HG03103 (cell line): ENCODE measurements around the gene ZKSCAN7.
"Not testable (repeated sequence)": the region's sequence is repeated elsewhere in the genome, so short reads cannot be mapped to it uniquely, and the experiment has no call there.

ENCODE experiments used
- ATAC-seq: cut with Tn5 transposase; IDR thresholded peaks from one replicate; pipeline ENCODE4 v1.9.1; 2021; ENCODE audit warnings: low read depth; ENCODE audit not compliant: unreplicated experiment

The ZKSCAN7 gene

DNA sequence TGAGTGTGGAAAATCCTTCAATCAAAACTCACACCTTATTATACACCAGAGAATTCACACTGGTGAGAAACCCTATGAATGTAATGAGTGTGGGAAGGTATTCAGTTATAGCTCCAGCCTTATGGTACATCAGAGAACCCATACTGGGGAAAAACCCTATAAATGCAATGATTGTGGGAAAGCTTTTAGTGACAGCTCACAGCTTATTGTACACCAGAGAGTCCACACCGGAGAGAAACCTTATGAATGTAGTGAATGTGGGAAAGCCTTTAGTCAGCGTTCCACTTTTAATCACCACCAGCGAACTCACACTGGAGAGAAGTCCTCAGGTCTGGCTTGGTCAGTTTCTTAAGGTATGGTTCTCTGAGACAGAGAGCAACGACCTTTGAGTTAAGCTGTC, 16.0 kb downstream of the ZKSCAN7 start:
- no peak for ATAC-seq

GRCh38 chr3:44576613-44577012, 21.6 kb downstream of the ZKSCAN7 start:
- ATAC-seq, result no peak

- not testable (repeated sequence) for ATAC-seq
Observed at GRCh38 chr3:44577354-44577952, 22.5 kb downstream of the ZKSCAN7 start.

- ATAC-seq, result not testable (repeated sequence)
Observed at GRCh38 chr3:44578316-44578715, 23.3 kb downstream of the ZKSCAN7 start.

- ATAC-seq, result not testable (repeated sequence)
Observed at GRCh38 chr3:44578924-44579515, 24.0 kb downstream of the ZKSCAN7 start.

DNA sequence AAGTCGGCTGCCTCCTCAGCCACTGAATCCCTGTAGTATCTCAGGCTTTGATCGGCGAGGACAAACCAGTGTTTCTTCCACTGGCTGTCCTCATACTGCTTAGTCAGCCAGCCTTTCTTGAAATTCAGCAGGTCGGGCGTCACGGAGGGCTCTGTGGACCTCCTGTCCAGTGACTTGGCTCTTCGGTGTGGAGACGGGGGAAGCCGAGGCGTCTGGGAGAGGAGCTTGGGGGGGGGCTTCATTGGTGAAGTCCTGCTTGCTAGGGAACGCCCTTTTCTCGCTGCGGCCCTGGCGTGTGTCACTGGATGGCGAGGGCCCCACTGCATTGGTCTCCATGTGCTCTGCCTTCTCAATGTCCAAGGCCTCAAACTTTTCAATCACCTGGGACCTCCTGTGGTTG, 24.8 kb downstream of the ZKSCAN7 start:
- not testable (repeated sequence) for ATAC-seq

- not testable (repeated sequence) for ATAC-seq
Observed at GRCh38 chr3:44580971-44581370, 26.0 kb downstream of the ZKSCAN7 start.

DNA sequence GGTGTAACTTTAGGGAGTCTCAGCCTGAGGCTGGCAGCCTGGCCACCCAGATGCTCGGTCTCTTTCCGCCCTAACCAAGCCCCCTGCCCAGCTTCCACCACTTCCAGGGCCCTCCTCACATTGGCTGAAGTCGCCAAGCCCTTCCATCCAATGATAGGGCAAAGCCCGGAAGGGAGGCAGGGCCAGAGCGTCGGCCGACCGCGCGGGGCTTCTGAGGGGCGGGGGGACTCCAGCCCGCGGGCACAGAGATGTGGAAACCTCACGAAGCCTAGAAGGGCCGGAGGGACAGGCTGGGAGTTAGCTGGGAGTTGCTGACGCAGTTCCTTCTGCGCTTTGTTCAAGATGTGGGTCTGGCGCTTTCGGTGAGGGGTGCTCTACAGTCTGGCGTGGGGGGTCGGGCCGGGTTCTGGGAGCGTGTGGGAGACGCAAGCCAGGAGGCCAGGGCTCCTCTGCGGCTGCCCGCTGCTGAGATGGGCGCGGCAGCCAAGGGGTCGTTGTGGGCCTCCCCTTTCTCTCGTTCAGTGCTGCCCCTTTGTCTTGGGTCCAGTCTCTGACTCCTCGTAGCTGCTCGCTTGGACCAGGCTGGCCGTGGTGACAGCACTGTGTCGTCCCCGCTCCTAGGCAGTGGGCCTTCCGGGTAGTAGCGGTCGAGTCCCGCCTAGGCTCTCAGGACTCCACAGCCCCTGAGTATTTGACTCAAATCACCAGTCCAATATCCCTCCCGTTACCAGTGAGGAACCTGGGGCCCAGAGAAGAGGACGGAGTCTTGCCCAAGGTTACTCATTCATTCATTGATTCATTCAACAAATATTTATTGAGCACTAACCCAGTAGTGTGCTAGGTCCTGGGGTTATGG, 29.9 kb downstream of the ZKSCAN7 start, which contains the start of gene ZNF660:
Gene ZNF660, plus strand, starts transcription at position 319 of the 856 bp plus-strand sequence. CDS start 9,230 bp downstream, outside the sequence.
- ATAC-seq, result peak; percentile 73

- ATAC-seq, result no peak
Observed at GRCh38 chr3:44596621-44597020, 41.6 kb downstream of the ZKSCAN7 start.

DNA sequence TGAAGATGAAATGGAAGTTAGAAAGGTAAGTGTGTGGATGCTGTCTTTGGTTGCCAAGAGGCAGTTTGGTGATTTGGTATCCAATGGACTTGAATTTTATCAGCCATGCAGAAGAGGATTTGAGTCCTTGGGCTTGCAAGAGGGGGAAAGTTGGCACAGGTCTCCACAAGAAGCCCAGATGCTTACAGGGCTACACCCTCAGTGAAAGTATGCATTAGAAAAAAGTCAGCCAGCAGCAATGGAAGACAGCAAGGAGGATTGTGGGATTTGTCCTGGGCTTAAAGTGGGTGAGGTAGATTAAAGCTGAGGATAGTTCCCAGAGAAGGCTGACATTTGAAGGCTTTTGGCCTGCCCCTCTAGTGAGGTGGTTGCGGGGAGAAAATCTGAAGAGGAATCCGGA, 46.8 kb downstream of the ZKSCAN7 start:
- ATAC-seq, result no peak

DNA sequence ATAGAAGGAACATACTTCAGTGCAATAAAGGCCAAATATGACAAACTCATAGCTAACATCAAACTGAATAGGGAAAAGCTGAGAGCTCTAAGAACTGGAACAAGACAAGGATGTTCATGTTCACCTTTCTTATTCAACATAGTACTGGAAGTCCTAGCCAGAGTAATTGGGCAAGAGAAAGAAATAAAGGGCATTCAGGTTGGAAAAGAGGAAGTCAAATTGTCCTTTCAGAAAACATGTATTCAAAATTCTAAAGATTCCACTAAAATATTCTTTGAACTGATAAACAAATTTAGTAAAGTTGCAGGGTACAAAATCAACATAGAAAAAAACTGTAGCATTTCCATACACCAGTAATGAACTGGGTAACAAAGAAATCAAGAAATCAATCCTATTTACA, 57.7 kb downstream of the ZKSCAN7 start:
- no peak for ATAC-seq
